Neural progenitor cell (in vitro differentiated cells): ENCODE measurements around the gene P2RY13. TPM values are rescaled to one million over a fixed set of nuclear protein-coding genes. Genes with fewer than 3 reads are reported as not detected.

Source experiments
- DNase-seq: peaks from one replicate; pipeline ENCODE4 v3.0.0-alpha.2; 2016; ENCODE audit warnings: low spot score
- H2AFZ ChIP-seq: fragments of 200-600 bp; sonication (generic); replicated peaks from 2 replicates; pipeline ENCODE4 v1.6.1; 2016; ENCODE audit warnings: antibody characterized with exemption
- H3F3A ChIP-seq: fragments of 200-600 bp; sonication (generic); 2 replicates; pipeline ENCODE4 v1.6.1; 2016; ENCODE audit warnings: antibody characterized with exemption, low read depth
- H3K27ac ChIP-seq: fragments of 200-600 bp; sonication (generic); 2 replicates; pipeline ENCODE4 v1.5.1; 2016; ENCODE audit warnings: mild to moderate bottlenecking
- H3K27me3 ChIP-seq: fragments of 200-600 bp; sonication (generic); 2 replicates; pipeline ENCODE4 v1.6.1; 2016; ENCODE audit warnings: mild to moderate bottlenecking, moderate library complexity
- H3K36me3 ChIP-seq: fragments of 200-600 bp; sonication (generic); 2 replicates; pipeline ENCODE4 v1.5.1; 2016
- H3K4me1 ChIP-seq: fragments of 200-600 bp; sonication (generic); 2 replicates; pipeline ENCODE4 v1.6.1; 2016; ENCODE audit warnings: mixed run types
- H3K4me2 ChIP-seq: fragments of 200-600 bp; sonication (generic); 2 replicates; pipeline ENCODE4 v1.6.1; 2016
- H3K4me3 ChIP-seq: fragments of 200-600 bp; sonication (generic); 2 replicates; pipeline ENCODE4 v1.5.1; 2016
- H3K79me2 ChIP-seq: fragments of 200-600 bp; sonication (generic); 2 replicates; pipeline ENCODE4 v1.6.1; 2016; ENCODE audit warnings: low read depth
- H3K9ac ChIP-seq: fragments of 200-600 bp; sonication (generic); 2 replicates; pipeline ENCODE4 v1.6.1; 2016
- H3K9me3 ChIP-seq: fragments of 200-600 bp; sonication (generic); 2 replicates; pipeline ENCODE4 v1.5.1; 2016; ENCODE audit warnings: low read depth
- H4K20me1 ChIP-seq: fragments of 200-600 bp; sonication (generic); 2 replicates; pipeline ENCODE4 v1.6.1; 2016; ENCODE audit warnings: low read depth
- H3K27ac Mint-ChIP-seq: 3 replicates; pipeline ENCODE4 v1.8.0; 2021; ENCODE audit warnings: mixed read lengths
- H3K27me3 Mint-ChIP-seq: 2 replicates; pipeline ENCODE4 v1.8.0; 2022; ENCODE audit warnings: low read depth, mild to moderate bottlenecking, inconsistent platforms, moderate library complexity, mixed read lengths; ENCODE audit not compliant: insufficient read depth
- H3K36me3 Mint-ChIP-seq: 3 replicates; pipeline ENCODE4 v1.8.0; 2021; ENCODE audit warnings: mixed read lengths
- H3K4me1 Mint-ChIP-seq: 3 replicates; pipeline ENCODE4 v1.8.0; 2021; ENCODE audit warnings: mixed read lengths
- H3K4me3 Mint-ChIP-seq: 3 replicates; pipeline ENCODE4 v1.8.0; 2021; ENCODE audit warnings: mild to moderate bottlenecking, moderate library complexity, mixed read lengths
- H3K9me3 Mint-ChIP-seq: 3 replicates; pipeline ENCODE4 v1.8.0; 2020; ENCODE audit warnings: mixed read lengths
- CTCF ChIP-seq: fragments of 200-600 bp; sonication (generic); IDR thresholded peaks from 2 replicates; pipeline ENCODE4 v1.5.1; 2017; ENCODE audit warnings: antibody characterized with exemption, mild to moderate bottlenecking
- EZH2 ChIP-seq: fragments of 200-600 bp; sonication (generic); IDR thresholded peaks from 2 replicates; pipeline ENCODE4 v1.6.1; 2017; ENCODE audit warnings: antibody characterized with exemption, mild to moderate bottlenecking, moderate library complexity
- EZH2phosphoT487 ChIP-seq: fragments of 200-600 bp; sonication (generic); IDR thresholded peaks from 2 replicates; pipeline ENCODE4 v1.6.1; 2017; ENCODE audit warnings: antibody characterized with exemption
- total RNA-seq: library from RNA; depleted of rRNA; stranded (reverse); fragments of >200 nt; gene quantifications from 2 replicates; pipeline ENCODE4 v1.2.3, GENCODE V29; 2015; ENCODE audit warnings: low replicate concordance

The P2RY13 gene
- total RNA-seq, 1 donor from 2014 or later = not detected

- H3K27ac Mint-ChIP-seq = no peak overlapping the region
- no peak overlapping the region for H3K4me3 Mint-ChIP-seq
- no peak for DNase-seq
Observed at GRCh38 chr3:151293127-151293526, 36.2 kb downstream of the P2RY13 start.

GRCh38 chr3:151290673-151291072, 38.7 kb downstream of the P2RY13 start:
- Histone ChIP-seq H2AFZ (no peak overlapping the region), H3K27me3 (no peaks in the 10 kb centered on the region), H3K4me3 (no peak overlapping the region), H4K20me1 (no peaks in the 10 kb centered on the region), H3K4me1 (no peaks in the 10 kb centered on the region), H3K36me3 (no peaks in the 10 kb centered on the region), H3F3A (no peaks in the 10 kb centered on the region), H3K79me2 (no peaks in the 10 kb centered on the region), H3K9ac (no peak overlapping the region), H3K27ac (no peak overlapping the region), H3K9me3 (no peaks in the 10 kb centered on the region), H3K4me2 (no peak overlapping the region)
- no peak for DNase-seq
- H3K4me3 Mint-ChIP-seq = no peak overlapping the region
- no peaks in the 10 kb centered on the region for H3K36me3 Mint-ChIP-seq
- H3K27ac Mint-ChIP-seq = no peak overlapping the region
- no peaks in the 10 kb centered on the region for H3K9me3 Mint-ChIP-seq
- H3K27me3 Mint-ChIP-seq = no peaks in the 10 kb centered on the region
- H3K4me1 Mint-ChIP-seq = peaks cover 7% of the 10 kb centered on the region
- TF ChIP-seq EZH2phosphoT487 (no peak), EZH2 (no peak), CTCF (peak; percentile 34)

More at GRCh38 chr3:151293127-151293526, 36.2 kb downstream of the P2RY13 start:
- Histone ChIP-seq H3K36me3 (no peaks in the 10 kb centered on the region), H2AFZ (no peak overlapping the region), H3K4me3 (no peak overlapping the region), H4K20me1 (no peaks in the 10 kb centered on the region), H3K79me2 (no peaks in the 10 kb centered on the region), H3K9me3 (no peaks in the 10 kb centered on the region), H3K9ac (no peak overlapping the region), H3K27me3 (no peaks in the 10 kb centered on the region), H3K4me1 (no peaks in the 10 kb centered on the region), H3F3A (no peaks in the 10 kb centered on the region), H3K4me2 (no peak overlapping the region), H3K27ac (no peak overlapping the region)
- H3K36me3 Mint-ChIP-seq = no peaks in the 10 kb centered on the region
- no peaks in the 10 kb centered on the region for H3K27me3 Mint-ChIP-seq
- no peaks in the 10 kb centered on the region for H3K9me3 Mint-ChIP-seq
- TF ChIP-seq EZH2phosphoT487 (no peak), EZH2 (no peak), CTCF (no peak)
- peaks cover 3% of the 10 kb centered on the region for H3K4me1 Mint-ChIP-seq

- no peak overlapping the region for H3K9ac ChIP-seq
- Mint-ChIP-seq H3K27ac (no peak overlapping the region), H3K27me3 (no peaks in the 10 kb centered on the region), H3K4me3 (no peak overlapping the region), H3K4me1 (peaks cover 8% of the 10 kb centered on the region), H3K9me3 (no peaks in the 10 kb centered on the region), H3K36me3 (no peaks in the 10 kb centered on the region)
- H3K9me3 ChIP-seq = no peaks in the 10 kb centered on the region
- H3K4me3 ChIP-seq = no peak overlapping the region
- no peak overlapping the region for H2AFZ ChIP-seq
- H3F3A ChIP-seq = no peaks in the 10 kb centered on the region
- H3K36me3 ChIP-seq = no peaks in the 10 kb centered on the region
- no peaks in the 10 kb centered on the region for H3K79me2 ChIP-seq
- no peaks in the 10 kb centered on the region for H3K27me3 ChIP-seq
- no peak overlapping the region for H3K4me2 ChIP-seq
- no peaks in the 10 kb centered on the region for H4K20me1 ChIP-seq
- DNase-seq = no peak
- no peak overlapping the region for H3K27ac ChIP-seq
- TF ChIP-seq EZH2 = no peak
- TF ChIP-seq CTCF = no peak
- TF ChIP-seq EZH2phosphoT487 = no peak
- no peaks in the 10 kb centered on the region for H3K4me1 ChIP-seq
Observed at GRCh38 chr3:151289445-151289844, 39.9 kb downstream of the P2RY13 start.
